ENCODE measurements around the gene SSR3.

The SSR3 gene

GRCh38 chr3:156536524-156537316 is 18.2 kb downstream of the SSR3 start:
- DNase-seq (ENCODE audit: low spot score) = no peak

GRCh38 chr3:156535798-156536197 is 19.1 kb downstream of the SSR3 start:
- no peak for DNase-seq (ENCODE audit: low spot score)

DNA sequence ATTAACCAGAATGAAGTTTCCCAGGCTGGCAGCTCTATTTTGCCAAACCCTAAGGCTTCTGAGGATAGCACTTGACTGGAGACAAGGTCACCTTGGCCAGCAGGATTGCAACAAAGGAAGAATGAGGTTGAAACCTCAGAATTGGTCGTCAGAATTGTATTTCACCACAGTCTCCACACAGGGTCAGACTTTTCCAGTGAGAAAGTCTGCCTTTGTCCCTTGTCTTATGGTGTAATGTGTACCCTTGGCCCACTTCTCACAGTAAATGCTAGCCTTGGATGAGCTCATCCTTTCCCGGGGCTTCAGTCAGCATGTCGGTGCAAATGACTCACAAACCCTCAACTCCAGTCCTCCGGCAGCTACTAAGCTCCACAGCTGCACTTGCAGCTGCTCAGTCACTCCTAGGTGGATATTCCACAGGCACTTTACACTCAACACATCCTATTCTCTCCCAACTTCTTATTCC is 19.7 kb downstream of the SSR3 start:
- DNase-seq (ENCODE audit: low spot score) = peak; percentile 93

DNA sequence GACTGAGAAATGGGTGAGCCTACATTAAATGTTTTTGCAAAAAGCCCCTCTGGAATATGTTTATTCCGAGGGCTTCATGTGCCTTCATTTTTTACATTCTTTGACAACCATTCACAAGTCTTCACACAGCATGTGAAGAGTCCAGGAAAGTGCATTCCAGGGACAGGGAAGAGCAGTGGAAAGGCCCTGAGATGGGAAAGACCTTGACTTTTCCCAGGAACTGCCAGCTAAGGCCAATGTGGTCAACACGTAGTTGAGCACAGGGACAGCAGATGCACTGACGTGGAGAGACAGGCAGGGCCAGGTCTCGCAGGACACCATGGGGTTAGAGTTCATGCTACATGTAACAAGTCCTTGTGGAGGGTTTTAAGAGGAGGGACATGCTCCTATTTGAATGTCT is 21.7 kb downstream of the SSR3 start:
- no peak for DNase-seq (ENCODE audit: low spot score)

GRCh38 chr3:156532730-156533129 is 22.2 kb downstream of the SSR3 start:
- DNase-seq (ENCODE audit: low spot score) = no peak

- no peak for DNase-seq (ENCODE audit: low spot score)
Measured at GRCh38 chr3:156530980-156531379, 23.9 kb downstream of the SSR3 start.

DNA sequence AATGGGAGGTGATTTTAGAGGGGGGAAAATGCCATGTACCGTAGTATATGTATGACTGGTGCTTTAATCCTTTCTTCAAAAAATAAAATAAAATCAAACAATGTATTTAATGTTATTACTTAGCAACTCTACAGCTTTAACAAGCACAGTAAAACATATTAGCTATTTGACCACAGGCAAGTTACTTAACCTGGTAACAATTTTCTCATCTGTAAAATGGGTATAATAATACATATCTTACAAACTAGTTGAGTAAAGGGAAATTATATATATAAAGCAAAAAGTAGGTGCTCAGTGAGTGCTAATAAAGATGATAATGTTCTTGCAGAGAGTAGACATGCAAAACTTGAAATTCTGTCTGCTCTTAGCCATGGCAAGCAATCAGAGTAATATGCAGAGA is 27.9 kb downstream of the SSR3 start:
- no peak for DNase-seq (ENCODE audit: low spot score)

DNA sequence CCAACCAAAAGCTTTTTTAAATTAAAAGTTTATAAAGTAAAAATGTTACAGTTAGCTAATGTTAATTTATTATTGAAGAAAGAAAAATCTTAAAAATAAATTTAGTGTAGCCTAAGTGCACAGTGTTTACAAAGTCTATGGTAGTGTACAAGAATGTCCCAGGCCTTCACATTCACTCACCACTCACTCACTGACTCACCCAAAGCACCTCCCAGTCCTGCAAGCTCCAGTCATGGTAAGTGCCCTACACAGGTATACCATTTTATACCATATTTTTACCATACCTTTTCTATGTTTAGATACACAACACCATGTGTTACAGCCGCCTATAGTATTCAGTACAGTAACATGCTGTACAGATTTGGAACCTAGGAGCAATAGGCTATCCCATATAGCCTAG is 29.1 kb downstream of the SSR3 start:
- DNase-seq (ENCODE audit: low spot score) = no peak

DNA sequence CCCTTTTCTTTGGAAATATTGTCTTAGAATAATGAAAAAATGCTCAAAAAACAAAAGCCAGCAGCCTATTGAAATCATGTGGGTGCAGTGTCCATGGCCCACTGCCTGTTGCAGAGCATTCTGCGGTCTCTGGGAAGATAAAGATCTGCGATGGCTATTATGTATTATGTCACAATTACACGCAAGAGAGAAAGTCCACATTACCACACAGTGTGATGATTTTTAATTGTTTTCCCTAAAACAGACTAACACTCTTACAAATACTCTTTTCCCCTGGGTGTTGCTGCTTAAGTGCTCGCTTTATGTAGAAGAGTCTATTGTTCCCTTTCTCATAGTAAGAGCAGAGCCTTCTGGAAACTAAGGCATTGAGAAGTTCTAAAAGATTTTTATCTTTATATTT is 32.2 kb downstream of the SSR3 start:
- DNase-seq (ENCODE audit: low spot score) = no peak

- DNase-seq (ENCODE audit: low spot score) = no peak
Measured at GRCh38 chr3:156519758-156520162, 35.2 kb downstream of the SSR3 start.

DNA sequence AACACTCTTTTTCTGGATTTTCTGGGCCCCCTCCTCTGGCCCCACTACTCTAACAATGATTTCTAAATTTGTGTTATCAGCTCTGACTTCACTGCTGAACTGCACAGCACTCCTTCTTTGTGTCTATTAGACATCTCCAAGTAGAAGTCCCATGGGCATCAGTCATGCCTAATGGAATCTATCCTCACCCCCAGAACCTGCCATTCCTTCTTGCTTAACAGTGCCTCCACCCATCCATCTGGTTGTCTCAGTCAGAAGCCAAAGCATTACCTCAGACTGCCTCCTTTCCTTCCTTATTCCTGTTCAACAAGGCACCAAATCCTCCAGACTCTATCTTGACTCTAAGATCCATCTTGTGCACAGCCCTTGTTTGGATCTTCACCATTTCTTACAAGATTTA is 36.2 kb downstream of the SSR3 start:
- no peak for DNase-seq (ENCODE audit: low spot score)

DNA sequence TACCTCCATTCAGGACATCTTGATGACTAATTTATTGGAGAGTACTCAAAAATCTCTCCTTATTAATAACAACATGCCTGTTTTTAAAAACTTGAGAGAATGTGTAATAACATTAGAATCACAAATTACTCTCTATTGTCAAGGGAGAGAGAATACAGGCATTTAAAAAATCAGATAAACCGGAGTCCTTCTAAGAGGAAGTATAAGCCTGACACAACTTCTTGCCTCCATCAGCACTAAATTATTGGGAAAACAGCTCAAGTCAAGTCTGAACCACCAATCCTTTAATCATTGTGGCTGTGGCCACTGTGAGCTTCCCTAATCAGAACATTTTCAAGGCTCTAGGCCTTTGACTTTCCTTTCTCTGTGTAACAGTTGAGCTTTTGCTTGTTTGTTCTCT is 38.0 kb downstream of the SSR3 start:
- DNase-seq (ENCODE audit: low spot score) = no peak

GRCh38 chr3:156516284-156516683 is 38.6 kb downstream of the SSR3 start:
- DNase-seq (ENCODE audit: low spot score) = no peak

- no peak for DNase-seq (ENCODE audit: low spot score)
Measured at GRCh38 chr3:156513619-156514018, 41.3 kb downstream of the SSR3 start.

DNA sequence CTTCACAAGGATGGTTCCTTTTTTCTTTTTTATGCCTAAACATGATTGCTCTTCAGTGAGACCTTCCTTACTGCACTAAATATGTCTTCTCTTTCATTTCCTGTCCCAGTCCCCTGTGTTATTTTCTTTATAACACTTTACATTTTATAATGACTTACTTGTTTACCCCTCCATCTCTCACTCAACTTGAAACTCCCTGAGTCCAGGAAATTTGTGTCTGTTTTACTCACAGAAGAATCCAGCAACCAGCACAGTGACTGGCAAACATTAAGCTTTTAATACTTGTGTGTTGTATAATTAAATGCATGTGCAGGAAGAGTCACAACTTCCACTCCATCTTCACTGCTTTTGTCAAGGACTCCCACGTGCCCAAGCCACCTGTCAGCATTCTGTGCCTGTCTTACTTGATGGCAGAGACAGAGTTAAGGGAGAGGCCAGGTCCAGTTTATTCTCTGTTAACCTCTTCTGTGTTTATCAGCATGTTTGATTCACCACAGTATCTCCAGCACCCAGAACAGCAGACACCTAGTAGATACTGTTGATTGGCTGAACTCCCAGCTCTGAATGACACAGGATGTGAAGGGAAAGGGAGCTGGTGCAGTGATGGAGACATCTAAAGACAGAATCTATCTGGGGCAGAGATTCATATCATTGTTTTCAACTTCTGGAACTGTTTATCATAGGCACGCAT is 42.8 kb downstream of the SSR3 start:
- no peak for DNase-seq (ENCODE audit: low spot score)

DNA sequence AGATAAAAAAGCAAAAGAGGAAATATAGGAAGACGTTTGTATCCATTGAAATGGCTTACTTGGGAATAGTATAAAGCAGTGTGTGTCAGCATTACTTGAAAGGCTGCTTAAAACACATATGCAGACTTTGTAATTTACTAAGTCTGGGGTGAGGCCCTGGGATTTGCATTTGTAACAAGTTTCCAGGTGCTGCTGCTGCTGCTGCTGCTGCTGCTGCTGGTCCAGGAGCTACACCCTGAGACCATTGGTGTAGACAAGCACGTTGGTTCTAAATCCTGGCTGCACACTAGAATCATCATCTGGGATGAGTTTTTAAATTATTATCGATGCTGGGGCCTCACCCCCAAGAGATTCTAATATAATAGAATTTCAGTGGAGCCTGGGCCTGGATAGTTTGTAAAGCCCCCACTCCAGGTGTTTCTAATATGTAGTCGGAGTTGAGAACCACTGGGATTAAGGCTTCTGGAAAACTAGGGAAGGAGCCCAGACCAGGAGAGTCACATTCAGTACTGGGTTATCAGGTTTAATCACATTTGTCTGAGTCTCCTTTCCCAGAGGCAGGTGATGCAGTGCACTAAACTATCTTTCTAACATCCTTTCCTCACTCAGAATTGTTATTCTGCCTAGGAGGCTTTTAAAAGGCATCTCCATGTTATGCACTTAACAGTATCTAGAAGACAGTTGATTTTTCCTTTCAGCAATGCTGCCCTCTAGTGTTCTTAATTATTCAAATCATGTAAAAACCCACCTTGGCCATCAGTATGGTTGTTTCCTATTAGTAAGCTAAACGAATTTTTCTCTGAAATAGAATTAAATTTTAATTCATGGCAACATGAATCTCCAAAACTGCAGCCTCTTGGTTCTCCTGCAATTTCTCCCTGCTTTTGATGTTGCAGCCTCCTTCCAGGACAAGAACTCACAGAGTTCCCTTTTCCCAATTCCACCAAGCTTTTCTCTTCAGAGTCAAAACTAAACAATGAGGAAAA is 45.4 kb downstream of the SSR3 start:
- DNase-seq (ENCODE audit: low spot score) = peak; percentile 79

GRCh38 chr3:156507285-156507684 is 47.6 kb downstream of the SSR3 start:
- no peak for DNase-seq (ENCODE audit: low spot score)

GRCh38 chr3:156498307-156498706 is 56.6 kb downstream of the SSR3 start:
- no peak for DNase-seq (ENCODE audit: low spot score)

GRCh38 chr3:156497326-156497725 is 57.6 kb downstream of the SSR3 start:
- DNase-seq (ENCODE audit: low spot score) = no peak

DNA sequence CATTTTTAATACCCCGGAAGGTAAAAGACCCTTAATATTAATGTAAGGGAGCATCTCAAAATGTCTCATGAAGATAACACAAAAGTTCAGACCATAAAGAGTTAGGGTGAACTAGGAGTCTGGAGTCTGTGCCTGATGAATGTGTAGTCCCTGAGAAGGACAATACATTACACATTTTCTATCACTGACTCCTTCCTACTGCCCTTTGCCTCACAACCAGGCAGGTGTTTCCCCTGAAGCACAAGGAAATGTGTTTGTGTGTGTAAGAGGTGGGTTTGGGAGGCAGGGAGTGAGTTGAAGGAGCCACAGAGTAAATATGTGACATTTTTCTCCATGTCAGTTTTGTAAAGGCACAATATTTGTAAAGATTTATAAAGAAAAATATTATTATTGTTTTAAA is 59.1 kb downstream of the SSR3 start:
- no peak for DNase-seq (ENCODE audit: low spot score)

- no peak for DNase-seq (ENCODE audit: low spot score)
Measured at GRCh38 chr3:156493887-156494286, 61.0 kb downstream of the SSR3 start.

GRCh38 chr3:156492801-156493261 is 62.1 kb downstream of the SSR3 start:
- DNase-seq (ENCODE audit: low spot score) = peak; percentile 32
